Measurements from ENCODE around the gene TM6SF1. TPM values are rescaled to one million over a fixed set of nuclear protein-coding genes. Genes with fewer than 3 reads are reported as not detected.

TM6SF1 gene
- total and polyA plus RNA-seq, 2 of the 4 experiments (the other 2 are of a cell fraction) = 1.6 to 1.9 TPM

DNA sequence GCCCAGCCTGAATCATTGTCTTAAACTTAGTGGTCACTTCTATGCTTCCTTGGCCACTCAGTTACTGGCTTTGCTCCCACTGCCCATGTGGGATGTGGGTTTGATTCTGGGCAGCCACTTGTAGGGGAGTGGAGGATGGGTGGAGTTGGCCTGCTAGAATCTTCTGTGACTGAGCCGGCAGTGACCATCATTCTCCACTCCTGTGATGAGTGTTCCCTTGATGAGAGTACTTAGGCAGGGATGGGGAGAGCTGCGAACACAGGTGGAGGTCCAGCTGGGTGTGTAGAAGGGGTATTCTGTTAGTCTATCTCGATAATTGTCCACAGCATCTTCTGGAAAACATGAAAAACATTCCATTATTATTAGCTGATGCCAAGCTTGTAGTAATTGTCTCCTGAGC is 8.0 kb downstream of the TM6SF1 start:
- Histone ChIP-seq H4K91ac (ENCODE audit: insufficient read depth, low read depth, low read length) (no peak overlapping the region), H3K27ac (ENCODE audit: insufficient read depth, low read length) (no peak overlapping the region), H4K5ac (ENCODE audit: low read depth, low read length) (no peak overlapping the region), H3K14ac (replicated peaks; ENCODE audit: low read depth, low read length) (no peak overlapping the region), H3K27me3 (ENCODE audit: control insufficient read depth, insufficient read depth, low read length) (no peaks in the 10 kb centered on the region), H3K9ac (ENCODE audit: low read depth, low read length) (no peak overlapping the region), H3K9me3 (ENCODE audit: control insufficient read depth, insufficient read depth, low read length) (no peaks in the 10 kb centered on the region), H4K8ac (ENCODE audit: low read depth in 2 of 2, low read length in 2 of 2) (no peak overlapping the region), H3K4me2 (ENCODE audit: low read depth, low read length) (no peak overlapping the region), H3K23ac (ENCODE audit: low read depth, low read length) (no peak overlapping the region), H3K9me1 (ENCODE audit: insufficient read depth, low read length) (peaks cover 28% of the 10 kb centered on the region), H2BK20ac (ENCODE audit: low read depth, low read length) (no peak overlapping the region), H3K79me1 (ENCODE audit: low read depth in 1 of 2, low read length in 2 of 2) (peaks cover 0 to 22% of the 10 kb centered on the region in 2 experiments; a peak in 2 of 4 replicates), H2BK5ac (ENCODE audit: low read depth, low read length, poor library complexity, severe bottlenecking) (no peak overlapping the region), H2AK5ac (ENCODE audit: low read depth, low read length) (no peak overlapping the region), H2BK15ac (ENCODE audit: low read depth, low read length) (no peak overlapping the region), H3K4ac (ENCODE audit: low read depth, low read length) (no peak overlapping the region), H2BK120ac (ENCODE audit: low read depth, low read length) (no peak overlapping the region), H3K36me3 (ENCODE audit: control insufficient read depth, insufficient read depth, low read length) (no peaks in the 10 kb centered on the region; the same call in none of the 2 replicates), H3K4me1 (ENCODE audit: control insufficient read depth, insufficient read depth, low read length) (peaks cover 12% of the 10 kb centered on the region), H3K4me3 (ENCODE audit: insufficient read depth, low read depth, low read length) (no peak overlapping the region), H3K18ac (ENCODE audit: low read depth, low read length) (no peak overlapping the region), H3K56ac (ENCODE audit: extremely low read depth, insufficient read depth, low read length) (no peak overlapping the region), H4K20me1 (ENCODE audit: insufficient read depth, low read length) (peaks cover 3% of the 10 kb centered on the region; the same call in 1 of the 2 replicates), H2AFZ (replicated peaks; ENCODE audit: low read length, poor library complexity) (no peak overlapping the region), H2AK9ac (replicated peaks; ENCODE audit: low read depth, low read length, poor library complexity) (no peak overlapping the region)
- TF ChIP-seq MXI1 (IDR thresholded peaks at IDR 0.05; ENCODE audit: borderline replicate concordance, low read depth, low read length) (no peak), BHLHE40 (IDR thresholded peaks at IDR 0.05; ENCODE audit: low read depth, low read length) (no peak), RAD21 (IDR thresholded peaks at IDR 0.05; ENCODE audit: low read length) (no peak), RCOR1 (IDR thresholded peaks at IDR 0.05; ENCODE audit: insufficient replicate concordance, low read length) (no peak), CHD1 (IDR thresholded peaks at IDR 0.05; ENCODE audit: low read depth, low read length) (no peak), MAFK (IDR thresholded peaks at IDR 0.05; ENCODE audit: low read depth, low read length) (no peak), POLR2A (IDR thresholded peaks at IDR 0.05; ENCODE audit: low read depth, low read length) (no peak), FOS (IDR thresholded peaks at IDR 0.05; ENCODE audit: low read depth, low read length) (no peak), NFE2L2 (IDR thresholded peaks at IDR 0.05; ENCODE audit: low read depth, low read length) (no peak), RFX5 (IDR thresholded peaks at IDR 0.05; ENCODE audit: low read depth, low read length) (no peak)
- TF ChIP-seq, protein P1, sequence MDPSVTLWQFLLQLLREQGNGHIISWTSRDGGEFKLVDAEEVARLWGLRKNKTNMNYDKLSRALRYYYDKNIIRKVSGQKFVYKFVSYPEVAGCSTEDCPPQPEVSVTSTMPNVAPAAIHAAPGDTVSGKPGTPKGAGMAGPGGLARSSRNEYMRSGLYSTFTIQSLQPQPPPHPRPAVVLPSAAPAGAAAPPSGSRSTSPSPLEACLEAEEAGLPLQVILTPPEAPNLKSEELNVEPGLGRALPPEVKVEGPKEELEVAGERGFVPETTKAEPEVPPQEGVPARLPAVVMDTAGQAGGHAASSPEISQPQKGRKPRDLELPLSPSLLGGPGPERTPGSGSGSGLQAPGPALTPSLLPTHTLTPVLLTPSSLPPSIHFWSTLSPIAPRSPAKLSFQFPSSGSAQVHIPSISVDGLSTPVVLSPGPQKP (IDR thresholded peaks at IDR 0.05; ENCODE audit: borderline replicate concordance, low read depth, low read length) = no peak
- TF ChIP-seq, protein P2, sequence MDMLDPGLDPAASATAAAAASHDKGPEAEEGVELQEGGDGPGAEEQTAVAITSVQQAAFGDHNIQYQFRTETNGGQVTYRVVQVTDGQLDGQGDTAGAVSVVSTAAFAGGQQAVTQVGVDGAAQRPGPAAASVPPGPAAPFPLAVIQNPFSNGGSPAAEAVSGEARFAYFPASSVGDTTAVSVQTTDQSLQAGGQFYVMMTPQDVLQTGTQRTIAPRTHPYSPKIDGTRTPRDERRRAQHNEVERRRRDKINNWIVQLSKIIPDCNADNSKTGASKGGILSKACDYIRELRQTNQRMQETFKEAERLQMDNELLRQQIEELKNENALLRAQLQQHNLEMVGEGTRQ (IDR thresholded peaks at IDR 0.05; ENCODE audit: low read depth, low read length) = no peak
- DNase-seq (no peak), ATAC-seq (ENCODE audit: low read depth) (no peak)
- no TSS peak for BruUV-seq (replicated peaks)
- CTCF ChIA-PET = no interaction called here
- in situ Hi-C loops (cut with MboI; ENCODE audit: low sequenced_read_pairs) (no loop called here), intact Hi-C loops (cut with micrococcal nuclease) (no loop called here), dilution Hi-C loops (cut with HindIII; ENCODE audit: low sequenced_read_pairs, unreplicated experiment) (no loop called here)
- POLR2A ChIA-PET (ENCODE audit: unreplicated experiment) = no interaction called here
- no CpG with 5 or more reads among the region's 3 CpGs for WGBS, 2 experiments (ENCODE audit: extremely low coverage in 2 of 2, insufficient read length in 1 of 2)
